GM12878 (cell line): Measurements from ENCODE around the gene OSBPL5. TPM values are rescaled to one million over a fixed set of nuclear protein-coding genes. Genes with fewer than 3 reads are reported as not detected.

ENCODE experiments used
- ATAC-seq: fragments of 200-7000 bp; cut with Tn5 transposase; 3 replicates; pipeline ENCODE4 v1.9.1; 2020; ENCODE audit warnings: mild to moderate bottlenecking, moderate library complexity
- BruUV-seq: library from RNA; stranded (reverse); fragments of 400-500 nt; replicated peaks from 2 replicates; lab custom pipeline; 2021; lab: Mats Ljungman, UMichigan
- CTCF ChIA-PET: fragments of 300-600 bp; sonication (Branson Sonifier 250); formaldehyde crosslinking; extraction: SDS; loops from one replicate; lab custom pipeline; 2021; ENCODE audit warnings: inconsistent platforms; lab: Yijun Ruan, JAX
- POLR2A ChIA-PET: fragments of 350-600 bp; formaldehyde crosslinking; extraction: SDS; loops from one replicate; lab custom pipeline; 2021; ENCODE audit warnings: inconsistent platforms; lab: Charles Lee
- RAD21 ChIA-PET: fragments of 300-600 bp; sonication (Branson Sonifier 250); formaldehyde crosslinking; loops from one replicate; lab custom pipeline; 2023; ENCODE audit warnings: antibody characterized with exemption; ENCODE audit not compliant: unreplicated experiment; lab: Charles Lee
- SMC1A ChIA-PET: fragments of 300-600 bp; sonication (Branson Sonifier 250); formaldehyde crosslinking; loops from one replicate; lab custom pipeline; 2023; ENCODE audit not compliant: unreplicated experiment, uncharacterized antibody; lab: Charles Lee
- DNase-seq: peaks from one replicate; pipeline ENCODE4 v3.0.0-alpha.2; 2011; ENCODE audit warnings: low read depth, low spot score
- FAIRE-seq: peaks from 3 replicates; lab custom pipeline; 2011; peaks lifted over from hg19 to GRCh38; lab: Jason Lieb, UNC
- H2AFZ ChIP-seq: 2 replicates; pipeline ENCODE4 v1.6.0; 2011; ENCODE audit warnings: low read depth, low read length, control low read depth; ENCODE audit not compliant: control insufficient read depth
- H3K27ac ChIP-seq: 2 replicates; pipeline ENCODE4 v1.5.1; 2011; ENCODE audit warnings: control low read depth; ENCODE audit not compliant: control insufficient read depth, insufficient read depth
- H3K27me3 ChIP-seq, 2 experiments: replicated peaks in 1 of 2; 2 replicates each; pipeline versions ENCODE4 v1.6.0 to v1.6.1; 2011; ENCODE audit warnings: low read length in 1 of 2; ENCODE audit not compliant: control insufficient read depth in 2 of 2, insufficient read depth in 2 of 2
- H3K36me3 ChIP-seq, 2 experiments: 2 replicates each; pipeline ENCODE4 v1.5.1; 2011; ENCODE audit warnings: low read length in 1 of 2; ENCODE audit not compliant: control insufficient read depth in 2 of 2, insufficient read depth in 2 of 2
- H3K4me1 ChIP-seq: 2 replicates; pipeline ENCODE4 v1.6.1; 2011; ENCODE audit warnings: mild to moderate bottlenecking, low read length, moderate library complexity, mixed read lengths; ENCODE audit not compliant: control insufficient read depth, insufficient read depth
- H3K4me2 ChIP-seq: 2 replicates; pipeline ENCODE4 v1.6.0; 2011; ENCODE audit warnings: control low read depth; ENCODE audit not compliant: control insufficient read depth, insufficient read depth
- H3K4me3 ChIP-seq: fragments of 200-600 bp; sonication (generic); 2 replicates; pipeline ENCODE4 v1.5.1; 2016
- H3K79me2 ChIP-seq: 2 replicates; pipeline ENCODE4 v1.6.0; 2011; ENCODE audit warnings: low read length; ENCODE audit not compliant: control insufficient read depth, insufficient read depth
- H3K9ac ChIP-seq: 2 replicates; pipeline ENCODE4 v1.8.0; 2011; ENCODE audit warnings: low read length, control low read depth, mixed read lengths; ENCODE audit not compliant: control insufficient read depth, insufficient read depth
- H3K9me3 ChIP-seq: replicated peaks from 3 replicates; pipeline ENCODE4 v1.5.1; 2011; ENCODE audit warnings: mild to moderate bottlenecking, low read length; ENCODE audit not compliant: control insufficient read depth, insufficient read depth
- H4K20me1 ChIP-seq: 2 replicates; pipeline ENCODE4 v1.6.0; 2011; ENCODE audit not compliant: control insufficient read depth, insufficient read depth
- ATF2 ChIP-seq: IDR thresholded peaks from 2 replicates; pipeline ENCODE4 v1.6.1; 2012; ENCODE audit warnings: low read length, inconsistent platforms
- BACH1 ChIP-seq: fragments of 450-650 bp; IDR thresholded peaks from 2 replicates; pipeline ENCODE4 v1.6.1; 2017; ENCODE audit warnings: mild to moderate bottlenecking, borderline replicate concordance
- CEBPZ ChIP-seq: fragments of 150-350 bp; IDR thresholded peaks from 2 replicates; pipeline ENCODE4 v1.6.1; 2016; ENCODE audit warnings: low read depth, low read length
- CHD1 ChIP-seq: IDR thresholded peaks from 2 replicates; pipeline ENCODE4 v1.6.1; 2012; ENCODE audit warnings: low read depth, low read length, improper control_type of control experiment
- EED ChIP-seq: sonication (generic); IDR thresholded peaks from 2 replicates; pipeline ENCODE4 v1.6.1; 2016; ENCODE audit warnings: antibody characterized with exemption, low read depth
- ESRRA ChIP-seq: IDR thresholded peaks from 2 replicates; pipeline ENCODE4 v1.6.1; 2012; ENCODE audit warnings: mild to moderate bottlenecking, low read length, improper control_type of control experiment
- MTA3 ChIP-seq: IDR thresholded peaks from 2 replicates; pipeline ENCODE4 v1.6.1; 2012; ENCODE audit warnings: low read length, inconsistent platforms, borderline replicate concordance
- NR2C2 ChIP-seq: IDR thresholded peaks from 2 replicates; pipeline ENCODE4 v1.6.1; 2011; ENCODE audit warnings: borderline replicate concordance, low read depth; ENCODE audit not compliant: control insufficient read depth, insufficient read length
- PBX3 ChIP-seq: IDR thresholded peaks from 2 replicates; pipeline ENCODE4 v1.6.1; 2011; ENCODE audit warnings: mild to moderate bottlenecking, low read depth, low read length, moderate library complexity; ENCODE audit not compliant: insufficient replicate concordance
- PML ChIP-seq: IDR thresholded peaks from 2 replicates; pipeline ENCODE4 v1.6.1; 2012; ENCODE audit warnings: low read length, inconsistent platforms
- POLR2AphosphoS2 ChIP-seq: IDR thresholded peaks from 2 replicates; pipeline ENCODE4 v1.6.1; 2011; ENCODE audit warnings: low read depth, mild to moderate bottlenecking, low read length, improper control_type of control experiment, moderate library complexity
- SREBF1 ChIP-seq: IDR thresholded peaks from 2 replicates; pipeline ENCODE4 v1.6.1; 2012; ENCODE audit warnings: mild to moderate bottlenecking, low read length
- ZNF217 ChIP-seq: fragments of 450-650 bp; IDR thresholded peaks from 2 replicates; pipeline ENCODE4 v1.6.1; 2017; ENCODE audit warnings: antibody characterized with exemption, mild to moderate bottlenecking
- WGBS: methylation state at CpG from one replicate; pipeline ENCODE4 v1.1.6; 2016; ENCODE audit warnings: low lambda C conversion rate; ENCODE audit not compliant: insufficient replicate concordance, insufficient coverage; ENCODE audit errors: missing lambda C conversion rate; 5-methylcytosine and 5-hydroxymethylcytosine counted together
- in situ Hi-C: fragments of 300-500 bp; cut with MboI; formaldehyde crosslinking; loops from 9 replicates; pipeline ENCODE4 v1.14.3; 2018; ENCODE audit warnings: mixed read lengths
- intact Hi-C: fragments of 100-400 bp; cut with micrococcal nuclease; formaldehyde crosslinking; loops from one replicate; pipeline ENCODE4 v1.14.2; 2022; ENCODE audit not compliant: unreplicated experiment
- polyA plus RNA-seq, 11 experiments: library from polyadenylated mRNA; depleted of rRNA in 4 of 11; unstranded in 6 of 11; stranded (reverse) in 5 of 11; fragments of >200 nt; fragmentation: Nextera tagmentation in 4 of 11; fragmentation: Illumina TruSeq in 1 of 11; extraction: Ambion mirVana in 4 of 11; extraction: Trizol in 1 of 11; gene quantifications; 1 replicate in 1 of 11; 2 replicates in 10 of 11; pipeline versions ENCODE4 v1.2.1 to v1.2.3, GENCODE V29; 2011 to 2016; ENCODE audit warnings: inconsistent platforms in 2 of 11, missing spikeins in 2 of 11, low read depth in 1 of 11
- total RNA-seq, 4 experiments: library from RNA; depleted of rRNA in 3 of 4; stranded (reverse); fragments of >200 nt in 3 of 4; fragmentation: Illumina TruSeq in 1 of 4; extraction: Trizol in 1 of 4; gene quantifications; 2 replicates each; pipeline versions ENCODE4 v1.2.1 to v1.2.3, GENCODE V29; 2013 to 2021
- TF ChIP-seq, protein P1 (sequence below): IDR thresholded peaks from 2 replicates; pipeline ENCODE4 v1.6.1; 2011; ENCODE audit warnings: borderline replicate concordance, low read depth, mild to moderate bottlenecking, moderate library complexity, mixed read lengths, low read length; ENCODE audit not compliant: insufficient read depth; ENCODE audit errors: extremely low read length

The OSBPL5 gene
- total and polyA plus RNA-seq, 10 of the 15 experiments (the other 5 are each of a cell fraction or from before 2014, with no cell fraction given): not detected

GRCh38 chr11:3126207-3126865, 38.8 kb downstream of the OSBPL5 start (continued):
- TF ChIP-seq ATF2 (no peak), NR2C2 (no peak), SREBF1 (no peak)

GRCh38 chr11:3124821-3125220, 40.3 kb downstream of the OSBPL5 start:
- in situ Hi-C loops (no loop called here), intact Hi-C loops (no loop called here)
- no peaks in the 10 kb centered on the region for H3K36me3 ChIP-seq
- TF ChIP-seq BACH1 (no peak), PML (no peak), ESRRA (no peak), POLR2AphosphoS2 (no peak), CHD1 (no peak), CEBPZ (no peak), PBX3 (no peak), MTA3 (no peak), EED (no peak), ZNF217 (no peak)
- TF ChIP-seq, protein P1, sequence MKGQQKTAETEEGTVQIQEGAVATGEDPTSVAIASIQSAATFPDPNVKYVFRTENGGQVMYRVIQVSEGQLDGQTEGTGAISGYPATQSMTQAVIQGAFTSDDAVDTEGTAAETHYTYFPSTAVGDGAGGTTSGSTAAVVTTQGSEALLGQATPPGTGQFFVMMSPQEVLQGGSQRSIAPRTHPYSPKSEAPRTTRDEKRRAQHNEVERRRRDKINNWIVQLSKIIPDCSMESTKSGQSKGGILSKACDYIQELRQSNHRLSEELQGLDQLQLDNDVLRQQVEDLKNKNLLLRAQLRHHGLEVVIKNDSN: no peak
- TF ChIP-seq, all 136 proteins: peak for 0
- BruUV-seq: no TSS peak
- POLR2A ChIA-PET: no interaction called here
- SMC1A ChIA-PET: no interaction called here
- DNase-seq (no peak), FAIRE-seq (no peak), ATAC-seq (no peak)
- H3K4me1 ChIP-seq: no peaks in the 10 kb centered on the region
- no peak overlapping the region for H3K27ac ChIP-seq
- no peak overlapping the region for H2AFZ ChIP-seq
- H3K9ac ChIP-seq: no peak overlapping the region
- CTCF ChIA-PET: no interaction called here
- no peaks in the 10 kb centered on the region for H3K79me2 ChIP-seq
- H3K27me3 ChIP-seq: no peaks in the 10 kb centered on the region
- no peak overlapping the region for H3K4me3 ChIP-seq
- no peaks in the 10 kb centered on the region for H4K20me1 ChIP-seq
- no peaks in the 10 kb centered on the region for H3K9me3 ChIP-seq
- RAD21 ChIA-PET: no interaction called here
- H3K4me2 ChIP-seq: no peak overlapping the region
- 22% methylated on average over 3 of the region's 3 CpGs for WGBS
